WTC11 (cell line): ENCODE data around the gene HNRNPAB. TPM values are rescaled to one million over a fixed set of nuclear protein-coding genes. Genes with fewer than 3 reads are reported as not detected.

ENCODE experiments used
- ATAC-seq: fragments of 200-7000 bp; cut with Tn5 transposase; 2 replicates; pipeline ENCODE4 v1.10.0; 2021; ENCODE audit warnings: mild to moderate bottlenecking, moderate library complexity
- CTCF ChIA-PET: fragments of 300-600 bp; sonication (Branson Sonifier 250); formaldehyde crosslinking; loops from one replicate; lab custom pipeline; 2021; ENCODE audit warnings: antibody characterized with exemption; lab: Charles Lee
- POLR2A ChIA-PET: fragments of 350-600 bp; sonication (Branson Sonifier 250); formaldehyde crosslinking; loops from one replicate; lab custom pipeline; 2021; ENCODE audit warnings: antibody characterized with exemption; lab: Charles Lee
- DNase-seq: peaks from one replicate; pipeline ENCODE4 v3.0.0; 2021; ENCODE audit warnings: low spot score
- H3K27ac Mint-ChIP-seq: 2 replicates; pipeline ENCODE4 v1.8.0; 2021; ENCODE audit warnings: mixed read lengths
- H3K27me3 Mint-ChIP-seq: 2 replicates; pipeline ENCODE4 v1.8.0; 2021; ENCODE audit warnings: low read depth, mild to moderate bottlenecking, moderate library complexity, mixed read lengths
- H3K36me3 Mint-ChIP-seq: 2 replicates; pipeline ENCODE4 v1.8.0; 2021; ENCODE audit warnings: mixed read lengths
- H3K4me1 Mint-ChIP-seq: 2 replicates; pipeline ENCODE4 v1.8.0; 2022; ENCODE audit warnings: mixed read lengths
- H3K4me3 Mint-ChIP-seq: 2 replicates; pipeline ENCODE4 v1.8.0; 2021; ENCODE audit warnings: mild to moderate bottlenecking, moderate library complexity, mixed read lengths
- H3K9me3 Mint-ChIP-seq: 2 replicates; pipeline ENCODE4 v1.8.0; 2021; ENCODE audit warnings: mixed read lengths
- ETV6 ChIP-seq: sonication (generic); formaldehyde crosslinking; IDR thresholded peaks from 2 replicates; pipeline ENCODE4 v1.8.1; 2022; ENCODE audit warnings: mild to moderate bottlenecking, missing genetic modification reagents
- MXD4 ChIP-seq: fragments of 250-450 bp; sonication (Bioruptor Pico); IDR thresholded peaks from 2 replicates; pipeline ENCODE4 v1.8.0; 2021; ENCODE audit warnings: mild to moderate bottlenecking, moderate library complexity, borderline replicate concordance
- MYBL2 ChIP-seq: sonication (generic); formaldehyde crosslinking; IDR thresholded peaks from 2 replicates; pipeline ENCODE4 v1.8.1; 2023; ENCODE audit warnings: mild to moderate bottlenecking, moderate library complexity, missing genetic modification reagents
- NFE2L1 ChIP-seq: sonication (generic); formaldehyde crosslinking; IDR thresholded peaks from 2 replicates; pipeline ENCODE4 v1.8.1; 2023; ENCODE audit warnings: missing genetic modification reagents
- SMAD3 ChIP-seq: sonication (generic); formaldehyde crosslinking; IDR thresholded peaks from 2 replicates; pipeline ENCODE4 v1.8.0; 2022; ENCODE audit warnings: missing genetic modification reagents, mild to moderate bottlenecking, borderline replicate concordance
- TP53 ChIP-seq: sonication (generic); formaldehyde crosslinking; IDR thresholded peaks from 2 replicates; pipeline ENCODE4 v1.8.1; 2023; ENCODE audit warnings: mild to moderate bottlenecking, missing genetic modification reagents
- ZBTB21 ChIP-seq: sonication (generic); formaldehyde crosslinking; IDR thresholded peaks from 2 replicates; pipeline ENCODE4 v1.8.1; 2023; ENCODE audit warnings: mild to moderate bottlenecking, missing genetic modification reagents, borderline replicate concordance
- ZNF263 ChIP-seq: sonication (generic); formaldehyde crosslinking; IDR thresholded peaks from 2 replicates; pipeline ENCODE4 v1.8.1; 2022; ENCODE audit warnings: low read depth, mild to moderate bottlenecking, moderate library complexity, missing genetic modification reagents
- total RNA-seq: library from RNA; stranded (reverse); gene quantifications from 3 replicates; pipeline ENCODE4 v1.2.3, GENCODE V29; 2021
- TF ChIP-seq, protein P1 (sequence below): sonication (generic); formaldehyde crosslinking; IDR thresholded peaks from 2 replicates; pipeline ENCODE4 v1.8.1; 2023; ENCODE audit warnings: mild to moderate bottlenecking, missing genetic modification reagents
- TF ChIP-seq, protein P2 (sequence below): sonication (generic); formaldehyde crosslinking; IDR thresholded peaks from 2 replicates; pipeline ENCODE4 v1.8.0; 2023; ENCODE audit warnings: mild to moderate bottlenecking, missing genetic modification reagents
- TF ChIP-seq, protein P3 (sequence below): sonication (generic); formaldehyde crosslinking; IDR thresholded peaks from 2 replicates; pipeline ENCODE4 v1.8.1; 2023; ENCODE audit warnings: mild to moderate bottlenecking, moderate library complexity, missing genetic modification reagents
- TF ChIP-seq, protein P4 (sequence below): fragments of 250-450 bp; sonication (Bioruptor Pico); IDR thresholded peaks from 2 replicates; pipeline ENCODE4 v1.9.0; 2021; ENCODE audit warnings: mild to moderate bottlenecking

Gene HNRNPAB
- total RNA-seq, 1 experiment from 2014 or later = 457 TPM

DNA sequence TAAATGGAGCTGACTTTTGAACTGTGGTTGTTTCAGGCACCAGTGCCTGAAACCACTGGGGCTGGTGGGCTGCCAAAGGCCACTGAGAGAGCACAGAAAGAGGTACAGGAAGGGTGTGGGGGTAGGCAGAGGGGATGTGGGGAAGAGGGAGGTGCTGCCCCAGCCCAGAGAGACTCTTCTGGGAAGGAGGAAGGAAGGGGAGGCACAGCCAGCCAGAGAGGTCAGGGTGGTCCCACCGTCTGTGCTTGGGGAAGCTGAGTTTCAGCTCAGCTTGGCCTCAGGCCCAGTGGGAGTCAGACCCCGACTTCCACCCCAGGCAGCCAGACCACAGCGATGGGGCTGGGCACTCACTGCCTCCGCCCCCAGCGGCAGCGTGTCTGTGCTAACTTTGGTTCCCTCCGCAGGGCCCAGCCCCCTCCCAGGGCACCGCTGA, 36.9 kb downstream of the HNRNPAB start:
- no peak for ATAC-seq
- no peak for DNase-seq
- Mint-ChIP-seq H3K27me3 (no peaks in the 10 kb centered on the region), H3K4me1 (peaks cover 7% of the 10 kb centered on the region), H3K4me3 (no peak overlapping the region), H3K9me3 (no peaks in the 10 kb centered on the region), H3K36me3 (no peaks in the 10 kb centered on the region), H3K27ac (no peak overlapping the region)
- ChIA-PET POLR2A (no interaction called here), CTCF (no interaction called here)
- TF ChIP-seq, protein P1, sequence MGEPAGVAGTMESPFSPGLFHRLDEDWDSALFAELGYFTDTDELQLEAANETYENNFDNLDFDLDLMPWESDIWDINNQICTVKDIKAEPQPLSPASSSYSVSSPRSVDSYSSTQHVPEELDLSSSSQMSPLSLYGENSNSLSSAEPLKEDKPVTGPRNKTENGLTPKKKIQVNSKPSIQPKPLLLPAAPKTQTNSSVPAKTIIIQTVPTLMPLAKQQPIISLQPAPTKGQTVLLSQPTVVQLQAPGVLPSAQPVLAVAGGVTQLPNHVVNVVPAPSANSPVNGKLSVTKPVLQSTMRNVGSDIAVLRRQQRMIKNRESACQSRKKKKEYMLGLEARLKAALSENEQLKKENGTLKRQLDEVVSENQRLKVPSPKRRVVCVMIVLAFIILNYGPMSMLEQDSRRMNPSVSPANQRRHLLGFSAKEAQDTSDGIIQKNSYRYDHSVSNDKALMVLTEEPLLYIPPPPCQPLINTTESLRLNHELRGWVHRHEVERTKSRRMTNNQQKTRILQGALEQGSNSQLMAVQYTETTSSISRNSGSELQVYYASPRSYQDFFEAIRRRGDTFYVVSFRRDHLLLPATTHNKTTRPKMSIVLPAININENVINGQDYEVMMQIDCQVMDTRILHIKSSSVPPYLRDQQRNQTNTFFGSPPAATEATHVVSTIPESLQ (CRISPR knock-in tag) = no peak
- TF ChIP-seq NFE2L1 (CRISPR knock-in tag) (no peak), ZBTB21 (CRISPR knock-in tag) (no peak), ZNF263 (CRISPR knock-in tag) (no peak)
- TF ChIP-seq, protein P2, sequence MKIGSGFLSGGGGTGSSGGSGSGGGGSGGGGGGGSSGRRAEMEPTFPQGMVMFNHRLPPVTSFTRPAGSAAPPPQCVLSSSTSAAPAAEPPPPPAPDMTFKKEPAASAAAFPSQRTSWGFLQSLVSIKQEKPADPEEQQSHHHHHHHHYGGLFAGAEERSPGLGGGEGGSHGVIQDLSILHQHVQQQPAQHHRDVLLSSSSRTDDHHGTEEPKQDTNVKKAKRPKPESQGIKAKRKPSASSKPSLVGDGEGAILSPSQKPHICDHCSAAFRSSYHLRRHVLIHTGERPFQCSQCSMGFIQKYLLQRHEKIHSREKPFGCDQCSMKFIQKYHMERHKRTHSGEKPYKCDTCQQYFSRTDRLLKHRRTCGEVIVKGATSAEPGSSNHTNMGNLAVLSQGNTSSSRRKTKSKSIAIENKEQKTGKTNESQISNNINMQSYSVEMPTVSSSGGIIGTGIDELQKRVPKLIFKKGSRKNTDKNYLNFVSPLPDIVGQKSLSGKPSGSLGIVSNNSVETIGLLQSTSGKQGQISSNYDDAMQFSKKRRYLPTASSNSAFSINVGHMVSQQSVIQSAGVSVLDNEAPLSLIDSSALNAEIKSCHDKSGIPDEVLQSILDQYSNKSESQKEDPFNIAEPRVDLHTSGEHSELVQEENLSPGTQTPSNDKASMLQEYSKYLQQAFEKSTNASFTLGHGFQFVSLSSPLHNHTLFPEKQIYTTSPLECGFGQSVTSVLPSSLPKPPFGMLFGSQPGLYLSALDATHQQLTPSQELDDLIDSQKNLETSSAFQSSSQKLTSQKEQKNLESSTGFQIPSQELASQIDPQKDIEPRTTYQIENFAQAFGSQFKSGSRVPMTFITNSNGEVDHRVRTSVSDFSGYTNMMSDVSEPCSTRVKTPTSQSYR (CRISPR knock-in tag) = no peak
- TF ChIP-seq, protein P3, sequence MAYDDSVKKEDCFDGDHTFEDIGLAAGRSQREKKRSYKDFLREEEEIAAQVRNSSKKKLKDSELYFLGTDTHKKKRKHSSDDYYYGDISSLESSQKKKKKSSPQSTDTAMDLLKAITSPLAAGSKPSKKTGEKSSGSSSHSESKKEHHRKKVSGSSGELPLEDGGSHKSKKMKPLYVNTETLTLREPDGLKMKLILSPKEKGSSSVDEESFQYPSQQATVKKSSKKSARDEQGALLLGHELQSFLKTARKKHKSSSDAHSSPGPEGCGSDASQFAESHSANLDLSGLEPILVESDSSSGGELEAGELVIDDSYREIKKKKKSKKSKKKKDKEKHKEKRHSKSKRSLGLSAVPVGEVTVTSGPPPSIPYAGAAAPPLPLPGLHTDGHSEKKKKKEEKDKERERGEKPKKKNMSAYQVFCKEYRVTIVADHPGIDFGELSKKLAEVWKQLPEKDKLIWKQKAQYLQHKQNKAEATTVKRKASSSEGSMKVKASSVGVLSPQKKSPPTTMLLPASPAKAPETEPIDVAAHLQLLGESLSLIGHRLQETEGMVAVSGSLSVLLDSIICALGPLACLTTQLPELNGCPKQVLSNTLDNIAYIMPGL (CRISPR knock-in tag) = no peak
- TF ChIP-seq, protein P4, sequence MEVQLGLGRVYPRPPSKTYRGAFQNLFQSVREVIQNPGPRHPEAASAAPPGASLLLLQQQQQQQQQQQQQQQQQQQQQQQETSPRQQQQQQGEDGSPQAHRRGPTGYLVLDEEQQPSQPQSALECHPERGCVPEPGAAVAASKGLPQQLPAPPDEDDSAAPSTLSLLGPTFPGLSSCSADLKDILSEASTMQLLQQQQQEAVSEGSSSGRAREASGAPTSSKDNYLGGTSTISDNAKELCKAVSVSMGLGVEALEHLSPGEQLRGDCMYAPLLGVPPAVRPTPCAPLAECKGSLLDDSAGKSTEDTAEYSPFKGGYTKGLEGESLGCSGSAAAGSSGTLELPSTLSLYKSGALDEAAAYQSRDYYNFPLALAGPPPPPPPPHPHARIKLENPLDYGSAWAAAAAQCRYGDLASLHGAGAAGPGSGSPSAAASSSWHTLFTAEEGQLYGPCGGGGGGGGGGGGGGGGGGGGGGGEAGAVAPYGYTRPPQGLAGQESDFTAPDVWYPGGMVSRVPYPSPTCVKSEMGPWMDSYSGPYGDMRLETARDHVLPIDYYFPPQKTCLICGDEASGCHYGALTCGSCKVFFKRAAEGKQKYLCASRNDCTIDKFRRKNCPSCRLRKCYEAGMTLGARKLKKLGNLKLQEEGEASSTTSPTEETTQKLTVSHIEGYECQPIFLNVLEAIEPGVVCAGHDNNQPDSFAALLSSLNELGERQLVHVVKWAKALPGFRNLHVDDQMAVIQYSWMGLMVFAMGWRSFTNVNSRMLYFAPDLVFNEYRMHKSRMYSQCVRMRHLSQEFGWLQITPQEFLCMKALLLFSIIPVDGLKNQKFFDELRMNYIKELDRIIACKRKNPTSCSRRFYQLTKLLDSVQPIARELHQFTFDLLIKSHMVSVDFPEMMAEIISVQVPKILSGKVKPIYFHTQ (CRISPR knock-in tag) = no peak

DNA sequence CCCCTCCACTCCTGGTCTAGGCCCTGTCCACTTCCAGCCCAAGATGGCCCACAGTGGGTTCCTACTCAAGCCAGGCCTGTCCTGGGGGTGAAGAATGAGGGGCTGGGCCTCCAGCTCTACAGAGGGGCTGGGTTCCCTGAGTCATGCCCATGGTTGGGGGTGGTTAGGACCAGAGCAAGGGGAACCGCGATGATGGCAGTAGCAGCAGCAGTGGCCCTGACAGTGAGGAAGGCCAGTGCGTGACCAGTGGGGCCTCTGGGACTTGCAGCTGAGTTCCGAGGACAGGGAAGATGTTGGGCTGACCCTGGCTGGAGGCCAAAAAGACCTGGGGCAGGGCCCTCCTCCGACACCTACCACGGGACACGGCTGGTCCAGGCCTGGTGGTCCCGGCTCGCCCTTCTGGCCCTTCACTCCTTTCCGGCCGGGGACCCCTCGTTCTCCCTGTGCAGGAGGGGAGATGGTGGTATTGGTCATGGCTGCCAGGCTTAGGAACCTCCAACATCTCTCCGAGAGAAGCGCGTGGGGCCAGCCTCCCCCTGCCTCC, 37.4 kb downstream of the HNRNPAB start:
- no peak for ATAC-seq
- TF ChIP-seq TP53 (CRISPR knock-in tag) (no peak), ETV6 (no peak), SMAD3 (CRISPR knock-in tag) (no peak)
- TF ChIP-seq, all 79 proteins: peak for 0
- CTCF ChIA-PET = no interaction called here
- Mint-ChIP-seq H3K4me1 (peaks cover 7% of the 10 kb centered on the region), H3K36me3 (no peaks in the 10 kb centered on the region), H3K9me3 (no peaks in the 10 kb centered on the region), H3K4me3 (no peak overlapping the region), H3K27ac (no peak overlapping the region), H3K27me3 (no peaks in the 10 kb centered on the region)
- no peak for DNase-seq
- POLR2A ChIA-PET = no interaction called here

DNA sequence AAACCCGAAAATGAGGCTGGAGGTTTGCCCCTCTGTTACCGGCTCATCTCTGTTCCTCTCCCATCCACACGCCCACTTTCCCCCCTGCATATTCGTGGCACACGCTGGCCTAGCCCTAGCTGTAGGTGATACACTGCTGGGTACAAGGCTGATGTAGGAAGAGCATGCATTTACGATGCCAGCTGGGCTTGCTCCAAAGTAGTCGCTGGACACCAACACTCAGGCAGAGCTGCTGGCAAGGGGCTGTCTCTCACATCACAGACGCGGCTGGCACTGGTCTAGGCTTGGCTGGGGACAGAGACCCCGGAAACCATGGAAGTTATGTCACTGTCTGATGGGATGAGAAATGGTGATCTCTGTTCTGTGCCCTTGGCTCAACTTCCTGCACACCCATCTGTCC, 38.1 kb downstream of the HNRNPAB start:
- H3K36me3 Mint-ChIP-seq = no peaks in the 10 kb centered on the region
- no peak for TF ChIP-seq MXD4 (CRISPR knock-in tag)
- no peak for TF ChIP-seq ZNF263 (CRISPR knock-in tag)
- TF ChIP-seq MYBL2 (CRISPR knock-in tag) = no peak
- no peak for TF ChIP-seq ZBTB21 (CRISPR knock-in tag)
- peak overlapping the region; percentile 23; the same call in 1 of the 2 replicates for H3K27ac Mint-ChIP-seq
- peaks cover 7% of the 10 kb centered on the region for H3K4me1 Mint-ChIP-seq
- POLR2A ChIA-PET = no interaction called here
- H3K4me3 Mint-ChIP-seq = no peak overlapping the region
- CTCF ChIA-PET = no interaction called here
- no peaks in the 10 kb centered on the region for H3K27me3 Mint-ChIP-seq
- DNase-seq (no peak), ATAC-seq (no peak)
- H3K9me3 Mint-ChIP-seq = no peaks in the 10 kb centered on the region
